Testis (tissue), 3 donors: Measurements from ENCODE around the gene ABCG1. TPM values are rescaled to one million over a fixed set of nuclear protein-coding genes. Genes with fewer than 3 reads are reported as not detected.

Source experiments
- DNase-seq: peaks from one replicate; pipeline ENCODE4 v3.0.0-alpha.2; 2019
- H3K27ac ChIP-seq, 2 donors: fragments of 200-600 bp; sonication (generic); one replicate each; pipeline ENCODE4 v1.5.1; 2019
- H3K27me3 ChIP-seq: fragments of 200-600 bp; sonication (generic); one replicate; pipeline ENCODE4 v1.5.1; 2019
- H3K36me3 ChIP-seq: fragments of 200-600 bp; sonication (generic); one replicate; pipeline ENCODE4 v1.5.1; 2017; ENCODE audit warnings: low read depth; ENCODE audit errors: missing control alignments
- H3K4me1 ChIP-seq: fragments of 200-600 bp; sonication (generic); one replicate; pipeline ENCODE4 v1.5.1; 2019
- H3K4me3 ChIP-seq, 2 donors: fragments of 200-600 bp; sonication (generic); one replicate each; pipeline ENCODE4 v1.5.1; 2017 to 2019
- H3K9me3 ChIP-seq: fragments of 200-600 bp; sonication (generic); one replicate; pipeline ENCODE4 v1.5.1; 2017
- CTCF ChIP-seq, 3 experiments: fragments of 450-650 bp in 2 of 3; fragments of 200-600 bp in 1 of 3; sonication (generic) in 1 of 3; IDR thresholded peaks; one replicate each; pipeline ENCODE4 v1.5.1; 2016 to 2019; ENCODE audit warnings: antibody characterized with exemption in 3 of 3, mild to moderate bottlenecking in 2 of 3, moderate library complexity in 1 of 3
- POLR2A ChIP-seq: fragments of 450-650 bp; IDR thresholded peaks from one replicate; pipeline ENCODE4 v1.6.1; 2017; ENCODE audit warnings: antibody characterized with exemption, mild to moderate bottlenecking, moderate library complexity
- WGBS, 2 donors: methylation state at CpG; one replicate each; pipeline ENCODE4 v1.1.5; 2018; 5-methylcytosine and 5-hydroxymethylcytosine counted together
- intact Hi-C: fragments of 100-400 bp; cut with DNase I; formaldehyde crosslinking; loops from one replicate; pipeline ENCODE4 v1.15.1; 2023; ENCODE audit warnings: low total_unique reads
- polyA plus RNA-seq: library from polyadenylated mRNA; stranded (reverse); fragments of 350-450 nt; fragmentation: Illumina TruSeq; extraction: RNeasy Lipid Tissue Mini Kit (QIAGEN cat#74804); gene quantifications from one replicate; pipeline ENCODE4 v1.2.3, GENCODE V29; 2014; ENCODE audit warnings: low read depth, low replicate concordance; ENCODE audit not compliant: insufficient read depth
- total RNA-seq, 2 donors: library from RNA; depleted of rRNA; stranded (reverse); fragments of >200 nt; gene quantifications; one replicate each; pipeline ENCODE4 v1.2.3, GENCODE V29; 2016

Gene ABCG1
- total and polyA plus RNA-seq, 3 donors from 2014 or later: 4.6 to 5.9 (median 5.1) TPM

- no peak for DNase-seq
- TF ChIP-seq CTCF (IDR thresholded peaks at IDR 0.05): no peak
- TF ChIP-seq POLR2A: no peak
- H3K36me3 ChIP-seq: no peaks in the 10 kb centered on the region
- no peaks in the 10 kb centered on the region for H3K9me3 ChIP-seq
- intact Hi-C loops: loop anchor here (10.0 kb wide), 1 partner anchor 108 kb away; no protein-coding TSS in a partner anchor
- H3K4me3 ChIP-seq: no peak overlapping the region
- no peaks in the 10 kb centered on the region for H3K27me3 ChIP-seq
- H3K4me1 ChIP-seq: peaks cover 6% of the 10 kb centered on the region
- 94 to 100% methylated on average over 5 to 11 of the region's 11 CpGs for WGBS, 2 donors
- H3K27ac ChIP-seq: no peak overlapping the region
Observed at GRCh38 chr21:42252778-42253340, 33.9 kb downstream of the ABCG1 start.

- intact Hi-C loops: loop anchor here (10.0 kb wide), 1 partner anchor 109 kb away; no protein-coding TSS in a partner anchor
- peaks cover 6% of the 10 kb centered on the region for H3K4me1 ChIP-seq
Observed at GRCh38 chr21:42253466-42253865, 34.5 kb downstream of the ABCG1 start.

GRCh38 chr21:42254083-42254482 is 35.1 kb downstream of the ABCG1 start:
- peaks cover 6% of the 10 kb centered on the region for H3K4me1 ChIP-seq
- 82 to 85% methylated on average over 6 of the region's 6 CpGs for WGBS, 2 donors
- DNase-seq: no peak
- no peaks in the 10 kb centered on the region for H3K36me3 ChIP-seq
- no peaks in the 10 kb centered on the region for H3K27me3 ChIP-seq
- no peak overlapping the region for H3K27ac ChIP-seq
- H3K9me3 ChIP-seq: no peaks in the 10 kb centered on the region
- H3K4me3 ChIP-seq: no peak overlapping the region
- TF ChIP-seq POLR2A (no peak), CTCF (IDR thresholded peaks at IDR 0.05) (no peak)
- intact Hi-C loops: loop anchor here (10.0 kb wide), 1 partner anchor 109 kb away; no protein-coding TSS in a partner anchor

More at GRCh38 chr21:42253466-42253865, 34.5 kb downstream of the ABCG1 start:
- WGBS, 2 donors: 90 to 95% methylated on average over 8 of the region's 8 CpGs
- Histone ChIP-seq H3K27ac (no peak overlapping the region), H3K36me3 (no peaks in the 10 kb centered on the region), H3K4me3 (no peak overlapping the region), H3K27me3 (no peaks in the 10 kb centered on the region), H3K9me3 (no peaks in the 10 kb centered on the region)
- TF ChIP-seq CTCF (IDR thresholded peaks at IDR 0.05): no peak
- TF ChIP-seq POLR2A: no peak
- no peak for DNase-seq

GRCh38 chr21:42254651-42255601 is 36.0 kb downstream of the ABCG1 start:
- no peak for TF ChIP-seq POLR2A
- no peak for TF ChIP-seq CTCF (IDR thresholded peaks at IDR 0.05)
- 82 to 91% methylated on average over 17 of the region's 17 CpGs for WGBS, 2 donors
- intact Hi-C loops: loop anchor here (10.0 kb wide), 1 partner anchor 110 kb away; no protein-coding TSS in a partner anchor
- Histone ChIP-seq H3K4me3 (no peak overlapping the region), H3K27me3 (no peaks in the 10 kb centered on the region), H3K27ac (no peak overlapping the region), H3K36me3 (no peaks in the 10 kb centered on the region), H3K4me1 (peaks cover 6% of the 10 kb centered on the region), H3K9me3 (no peaks in the 10 kb centered on the region)
- no peak for DNase-seq
